Peyer's patch (tissue), 4 donors: ENCODE data around the gene ARFGAP1.

ENCODE experiments used
- CTCF ChIP-seq, 6 experiments: fragments of 450-650 bp in 4 of 6; fragments of 200-600 bp in 2 of 6; sonication (generic) in 1 of 6; IDR thresholded peaks; one replicate each; pipeline ENCODE4 v1.5.1; 2017 to 2019; ENCODE audit warnings: antibody characterized with exemption in 6 of 6, mild to moderate bottlenecking in 3 of 6, moderate library complexity in 1 of 6
- POLR2A ChIP-seq, 2 donors: fragments of 450-650 bp; IDR thresholded peaks; one replicate each; pipeline ENCODE4 v1.5.1; 2017; ENCODE audit warnings: antibody characterized with exemption in 2 of 2, mild to moderate bottlenecking in 2 of 2, moderate library complexity in 2 of 2

GRCh38 chr20:63226042-63226943 lies 46.3 kb upstream of the ARFGAP1 start:
- TF ChIP-seq CTCF (IDR thresholded peaks at IDR 0.05) (no peak), POLR2A (IDR thresholded peaks at IDR 0.05) (no peak)
